Activated CD8-positive, alpha-beta memory T cell treated with anti-CD3 and anti-CD28 coated beads for 48 hours (primary cell): ENCODE measurements around the gene EIF4G3.
"Not testable (repeated sequence)": the region's sequence is repeated elsewhere in the genome, so short reads cannot be mapped to it uniquely, and the experiment has no call there.

Experiments
- DNase-seq, 3 experiments: peaks; one replicate each; pipeline ENCODE4 v3.0.0-alpha.2; 2020; ENCODE audit warnings: low read depth in 2 of 3, low spot score in 2 of 3

Gene EIF4G3

GRCh38 chr1:21034725-21035628, 141.7 kb downstream of the EIF4G3 start:
- DNase-seq: no peak

- DNase-seq: no peak
Observed at GRCh38 chr1:21032741-21033140, 144.0 kb downstream of the EIF4G3 start.

- no peak for DNase-seq
Observed at GRCh38 chr1:21030181-21030580, 146.5 kb downstream of the EIF4G3 start.

GRCh38 chr1:21028520-21029145, 148.1 kb downstream of the EIF4G3 start:
- no peak for DNase-seq

GRCh38 chr1:21027805-21028204, 148.9 kb downstream of the EIF4G3 start:
- DNase-seq: no peak

GRCh38 chr1:21024918-21025317, 151.8 kb downstream of the EIF4G3 start:
- no peak for DNase-seq

GRCh38 chr1:21024136-21024896, 152.4 kb downstream of the EIF4G3 start:
- not testable (repeated sequence) for DNase-seq

GRCh38 chr1:21022279-21023040, 154.2 kb downstream of the EIF4G3 start:
- no peak for DNase-seq

- DNase-seq: no peak
Observed at GRCh38 chr1:21021311-21021710, 155.4 kb downstream of the EIF4G3 start.

GRCh38 chr1:21020151-21020550, 156.5 kb downstream of the EIF4G3 start:
- no peak for DNase-seq

GRCh38 chr1:21018673-21019072, 158.0 kb downstream of the EIF4G3 start:
- DNase-seq: no peak

GRCh38 chr1:21013510-21013909, 163.2 kb downstream of the EIF4G3 start:
- DNase-seq: no peak

GRCh38 chr1:21012937-21013336, 163.8 kb downstream of the EIF4G3 start:
- no peak for DNase-seq

GRCh38 chr1:21007876-21008275, 168.8 kb downstream of the EIF4G3 start:
- no peak for DNase-seq

- no peak for DNase-seq
Observed at GRCh38 chr1:21005466-21006239, 171.0 kb downstream of the EIF4G3 start.

- DNase-seq: no peak
Observed at GRCh38 chr1:21003281-21004045, 173.2 kb downstream of the EIF4G3 start.

GRCh38 chr1:21001042-21001441, 175.7 kb downstream of the EIF4G3 start:
- DNase-seq: no peak

- no peak for DNase-seq
Observed at GRCh38 chr1:21000245-21000594, 176.5 kb downstream of the EIF4G3 start.

- no peak for DNase-seq
Observed at GRCh38 chr1:20999525-21000244, 177.0 kb downstream of the EIF4G3 start.
